Neuron (in vitro differentiated cells): Measurements from ENCODE around the gene RBFOX2.
"Not testable (repeated sequence)": the region's sequence is repeated elsewhere in the genome, so short reads cannot be mapped to it uniquely, and the experiment has no call there.

Source experiments
- H2AFZ ChIP-seq: one replicate; pipeline ENCODE4 v1.6.1; 2013; ENCODE audit warnings: low read depth, mild to moderate bottlenecking, inconsistent platforms, low read length, moderate library complexity
- H3K27me3 ChIP-seq: one replicate; pipeline ENCODE4 v1.6.1; 2013; ENCODE audit warnings: low read length; ENCODE audit not compliant: insufficient read depth
- H3K36me3 ChIP-seq: one replicate; pipeline ENCODE4 v1.6.1; 2013; ENCODE audit warnings: low read length; ENCODE audit not compliant: insufficient read depth
- H3K4me1 ChIP-seq: one replicate; pipeline ENCODE4 v1.6.1; 2013; ENCODE audit warnings: low read length; ENCODE audit not compliant: insufficient read depth
- H3K4me3 ChIP-seq: 2 replicates; pipeline ENCODE4 v1.5.1; 2013; ENCODE audit warnings: mild to moderate bottlenecking, low read length, moderate library complexity
- H3K9me3 ChIP-seq: one replicate; pipeline ENCODE4 v1.6.1; 2013; ENCODE audit warnings: low read length

RBFOX2 gene

DNA sequence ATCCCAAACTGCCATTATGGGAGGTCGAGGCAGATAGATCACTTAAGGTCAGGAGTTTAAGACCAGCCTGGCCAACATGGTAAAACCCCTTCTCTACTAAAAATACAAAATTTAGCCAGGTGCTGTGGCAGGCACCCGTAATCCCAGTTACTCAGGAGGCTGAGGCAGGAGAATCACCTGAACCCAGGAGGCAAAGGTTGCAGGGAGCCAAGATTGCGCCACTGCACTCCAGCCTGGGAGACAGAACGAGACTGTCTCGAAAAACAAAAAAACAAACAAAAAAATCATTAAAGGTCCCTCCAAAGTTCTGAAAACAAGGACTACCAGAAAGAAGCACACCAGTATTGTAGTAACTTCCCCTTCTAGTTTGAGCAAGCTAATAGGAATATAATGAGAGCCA is 34.9 kb downstream of the RBFOX2 start:
- H3K4me3 ChIP-seq, H3K36me3 ChIP-seq, H3K9me3 ChIP-seq, H3K27me3 ChIP-seq, H3K4me1 ChIP-seq, H2AFZ ChIP-seq: not testable (repeated sequence)

DNA sequence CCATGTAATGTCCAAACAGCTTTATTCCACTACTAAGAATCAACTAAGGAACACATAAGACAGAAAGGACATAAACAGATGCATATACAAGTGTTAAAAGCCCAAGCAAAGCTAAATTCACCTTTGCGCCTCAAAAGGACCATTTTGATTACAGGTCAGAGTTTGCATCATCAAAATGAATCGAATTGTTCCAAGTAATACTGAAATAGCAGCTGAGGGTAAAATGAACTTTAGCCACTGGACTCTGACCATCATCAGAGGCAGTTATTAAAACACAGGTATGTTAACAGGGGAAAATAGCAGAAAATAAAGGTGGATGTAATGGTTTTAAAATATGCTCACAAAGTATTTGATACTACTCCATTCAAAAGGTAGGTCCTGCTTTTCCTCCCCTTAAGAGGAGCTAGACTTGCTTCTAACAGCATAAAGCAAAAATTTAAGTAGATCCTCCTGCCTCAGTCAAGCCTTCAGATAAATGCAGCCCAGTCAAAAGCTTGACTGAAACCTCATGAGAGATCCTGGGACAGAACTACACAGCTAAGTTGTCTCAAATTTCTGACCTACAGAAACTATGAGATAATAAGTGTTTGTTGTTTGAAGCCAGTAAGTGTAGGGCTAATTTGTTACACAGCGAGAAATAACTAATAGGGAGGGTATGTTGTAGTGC is 35.4 kb downstream of the RBFOX2 start:
- Histone ChIP-seq H3K9me3 (no peaks in the 10 kb centered on the region), H3K27me3 (no peaks in the 10 kb centered on the region), H2AFZ (no peak overlapping the region), H3K36me3 (no peaks in the 10 kb centered on the region), H3K4me1 (peaks cover 2% of the 10 kb centered on the region), H3K4me3 (no peak overlapping the region)

DNA sequence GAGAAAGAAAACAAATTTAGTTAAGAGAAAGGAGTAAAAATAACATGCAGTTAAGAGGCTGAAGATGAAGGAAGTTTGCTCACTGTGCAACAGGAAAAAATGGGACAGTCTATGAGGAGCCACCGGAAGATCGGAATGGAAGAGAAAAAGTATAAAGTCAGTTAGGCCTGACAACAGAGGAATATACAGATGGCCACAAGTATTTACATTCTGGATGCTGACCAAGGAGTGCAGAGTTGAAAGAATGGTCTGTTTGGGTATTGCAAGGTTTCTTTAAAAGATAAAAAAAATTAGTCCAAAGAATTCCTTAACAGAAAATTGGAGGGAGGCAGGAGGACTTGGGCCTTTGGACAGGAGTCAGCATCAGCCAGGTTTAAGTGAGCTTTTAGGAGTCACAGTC is 37.5 kb downstream of the RBFOX2 start:
- H2AFZ ChIP-seq: no peak overlapping the region
- H3K9me3 ChIP-seq: no peaks in the 10 kb centered on the region
- H3K4me3 ChIP-seq: no peak overlapping the region
- H3K27me3 ChIP-seq: no peaks in the 10 kb centered on the region
- peaks cover 22% of the 10 kb centered on the region for H3K4me1 ChIP-seq
- no peaks in the 10 kb centered on the region for H3K36me3 ChIP-seq

DNA sequence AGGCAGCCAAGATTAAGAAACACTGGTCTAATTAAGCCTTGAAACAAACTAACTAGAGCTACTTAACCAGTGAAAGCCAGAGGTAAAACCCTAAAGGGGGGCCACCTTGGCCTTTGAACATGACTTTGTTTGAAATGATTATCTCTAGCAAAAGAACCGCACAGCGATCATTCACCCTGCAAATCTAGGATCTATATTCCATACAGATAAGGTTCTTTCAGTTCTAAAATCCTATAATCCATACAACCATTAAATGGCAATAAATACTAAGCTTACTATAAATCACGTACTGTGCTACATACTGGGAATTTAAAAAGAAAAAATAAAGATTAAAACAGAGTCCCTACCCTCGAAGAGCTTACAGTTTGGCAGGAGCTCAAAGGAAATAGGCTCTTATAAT is 40.6 kb downstream of the RBFOX2 start:
- no peaks in the 10 kb centered on the region for H3K36me3 ChIP-seq

DNA sequence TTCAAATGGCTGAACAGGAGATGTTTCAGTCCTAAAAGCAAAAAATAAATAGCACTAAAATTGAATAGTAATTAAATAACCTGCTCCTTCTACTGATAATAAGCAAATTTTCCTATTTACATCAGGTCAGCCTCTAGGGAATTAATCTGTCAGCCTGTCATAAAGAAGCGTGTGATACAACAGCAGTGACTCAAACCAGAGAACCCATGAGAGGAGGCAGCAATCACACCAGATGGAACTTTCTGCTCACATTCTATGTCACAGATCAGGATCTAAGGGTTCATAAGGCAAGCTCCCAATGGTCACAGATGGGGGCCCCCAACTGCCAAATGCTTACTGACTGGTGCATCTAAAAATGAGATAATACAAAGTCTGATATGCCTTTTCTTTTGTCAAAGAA is 41.1 kb downstream of the RBFOX2 start:
- Histone ChIP-seq H3K9me3 (no peaks in the 10 kb centered on the region), H2AFZ (no peak overlapping the region), H3K27me3 (no peaks in the 10 kb centered on the region), H3K4me1 (peaks cover 28% of the 10 kb centered on the region), H3K36me3 (no peaks in the 10 kb centered on the region), H3K4me3 (no peak overlapping the region)

More for the DNA sequence above, 40.6 kb downstream of the RBFOX2 start:
- Histone ChIP-seq H3K27me3 (no peaks in the 10 kb centered on the region), H2AFZ (no peak overlapping the region), H3K4me3 (no peak overlapping the region), H3K4me1 (peaks cover 26% of the 10 kb centered on the region), H3K9me3 (no peaks in the 10 kb centered on the region)

DNA sequence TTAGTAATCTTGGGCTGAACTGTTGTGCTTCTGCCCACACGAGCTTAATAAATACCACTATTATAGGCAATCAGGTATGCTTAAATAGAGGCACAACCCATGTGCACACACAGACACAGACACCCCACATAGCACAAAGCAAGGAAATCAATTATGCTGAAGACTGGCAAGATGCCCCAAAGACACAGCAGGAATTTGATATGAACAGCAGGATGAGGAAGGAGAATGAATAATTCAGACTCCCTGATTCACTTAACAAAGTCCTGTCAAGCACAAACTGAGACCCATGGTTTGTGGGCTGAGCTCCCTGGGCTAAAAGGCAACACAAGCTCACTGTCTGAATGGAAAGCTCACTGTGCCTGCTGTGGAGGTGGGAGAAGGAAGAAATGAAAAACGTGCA is 42.5 kb downstream of the RBFOX2 start:
- no peaks in the 10 kb centered on the region for H3K9me3 ChIP-seq
- H3K27me3 ChIP-seq: no peaks in the 10 kb centered on the region
- H3K4me1 ChIP-seq: peaks cover 28% of the 10 kb centered on the region
- no peaks in the 10 kb centered on the region for H3K36me3 ChIP-seq
- H3K4me3 ChIP-seq: no peak overlapping the region
- no peak overlapping the region for H2AFZ ChIP-seq

DNA sequence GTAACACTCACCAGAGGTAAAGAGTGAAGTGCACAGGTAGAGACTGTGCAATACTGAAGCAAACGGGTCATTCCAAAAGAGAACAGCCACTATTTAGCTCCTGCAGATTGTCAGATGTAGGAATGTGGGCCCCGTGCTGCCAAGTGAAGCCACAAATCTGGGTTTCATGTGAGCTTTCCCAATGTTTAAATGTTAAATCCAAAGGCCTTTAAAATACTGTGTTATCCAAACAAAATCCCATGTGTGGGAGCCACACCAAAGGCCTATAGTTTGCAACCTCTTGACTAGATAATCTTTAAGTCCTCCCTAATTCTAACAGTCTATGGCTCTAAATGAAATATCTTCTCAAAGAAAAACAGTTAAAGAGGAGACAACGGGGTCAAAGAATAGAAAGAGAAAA is 43.3 kb downstream of the RBFOX2 start:
- Histone ChIP-seq H2AFZ (no peak overlapping the region), H3K27me3 (no peaks in the 10 kb centered on the region), H3K36me3 (no peaks in the 10 kb centered on the region), H3K9me3 (no peaks in the 10 kb centered on the region), H3K4me3 (no peak overlapping the region), H3K4me1 (peaks cover 28% of the 10 kb centered on the region)

DNA sequence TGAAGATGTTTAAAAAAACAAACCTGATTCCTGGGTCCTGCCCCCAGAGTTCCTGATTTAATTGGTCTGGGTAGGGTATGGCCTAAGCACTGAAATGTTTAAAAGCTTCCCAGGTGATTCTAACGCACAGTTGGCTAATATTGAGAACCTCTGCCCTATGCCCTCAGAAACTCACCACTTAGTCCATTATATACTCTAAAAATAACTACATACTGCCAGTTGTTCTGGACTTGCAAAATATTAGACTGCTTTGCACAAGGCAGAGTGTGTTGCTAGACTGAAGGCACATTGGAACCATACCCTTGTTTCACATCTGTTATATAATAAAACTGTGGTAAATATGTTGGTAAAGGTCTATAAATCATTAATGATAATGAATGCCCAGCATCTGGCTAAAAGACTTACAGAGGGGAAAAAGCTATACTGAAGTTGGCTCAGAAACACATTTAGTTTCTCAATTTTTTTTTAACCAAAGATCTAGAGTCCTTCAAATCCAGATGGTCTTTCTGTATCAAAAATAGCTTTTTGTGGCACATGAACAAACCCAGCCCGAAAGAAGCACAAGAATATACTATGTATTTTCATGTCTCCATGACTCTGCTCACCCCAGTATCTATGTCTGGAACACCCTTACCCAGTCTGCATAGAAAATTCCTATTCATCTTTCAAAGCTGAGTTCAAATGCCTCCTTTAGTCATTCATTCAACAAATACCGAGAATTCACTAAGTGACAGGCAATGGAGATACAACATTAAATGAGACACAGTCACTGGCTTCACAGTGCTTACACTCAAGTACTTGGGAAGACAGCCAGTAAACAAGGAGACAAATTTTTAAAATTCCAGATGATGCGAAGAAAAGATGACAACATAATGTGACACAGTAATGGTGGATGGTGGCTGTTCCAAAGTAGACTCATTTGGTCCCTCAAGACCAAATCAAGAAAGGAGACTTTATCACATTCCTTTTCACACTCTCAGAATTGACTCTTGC is 44.1 kb downstream of the RBFOX2 start:
- Histone ChIP-seq H3K4me3 (no peak overlapping the region), H3K4me1 (peaks cover 28% of the 10 kb centered on the region), H3K9me3 (no peaks in the 10 kb centered on the region), H3K27me3 (no peaks in the 10 kb centered on the region), H3K36me3 (no peaks in the 10 kb centered on the region), H2AFZ (no peak overlapping the region)

DNA sequence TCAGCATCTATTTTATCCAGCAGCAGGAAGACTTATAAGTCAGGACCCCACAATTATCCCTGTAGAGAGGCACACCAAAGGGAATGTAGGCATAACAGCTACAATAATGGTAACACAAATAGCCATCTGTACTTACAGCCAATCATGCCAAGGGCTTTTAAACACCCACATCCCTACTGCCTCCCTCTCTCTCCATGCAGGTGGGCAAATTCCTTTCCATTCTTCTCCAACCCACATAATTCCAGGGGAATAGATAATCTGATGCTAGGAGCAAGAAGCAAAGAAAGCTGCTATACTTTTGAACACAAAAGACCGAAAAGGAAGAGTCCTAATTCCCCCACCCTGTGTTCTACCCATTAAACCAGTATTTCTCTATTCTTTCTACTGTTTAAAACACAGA is 46.7 kb downstream of the RBFOX2 start:
- Histone ChIP-seq H3K4me1 (peaks cover 13% of the 10 kb centered on the region), H3K27me3 (no peaks in the 10 kb centered on the region), H2AFZ (no peak overlapping the region), H3K4me3 (no peak overlapping the region), H3K9me3 (no peaks in the 10 kb centered on the region), H3K36me3 (no peaks in the 10 kb centered on the region)

DNA sequence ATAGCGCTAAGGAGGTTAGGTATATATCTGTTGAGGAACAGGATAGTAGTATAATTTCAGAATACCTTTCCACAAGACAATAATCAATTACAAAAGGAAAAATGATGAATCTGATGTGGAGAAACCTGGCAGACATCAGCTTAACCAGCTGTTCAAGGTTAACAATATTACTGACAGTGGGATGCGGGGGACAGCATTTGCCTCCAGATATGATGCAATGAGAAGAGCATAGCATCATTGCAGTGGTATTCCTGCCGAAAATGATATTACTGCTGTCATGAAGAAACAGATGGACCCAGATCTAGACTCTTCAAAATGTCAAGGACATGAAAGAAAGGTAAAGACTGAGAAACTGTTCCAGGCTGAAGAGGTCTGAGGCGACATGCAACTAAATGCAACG is 49.7 kb downstream of the RBFOX2 start:
- Histone ChIP-seq H3K9me3 (no peaks in the 10 kb centered on the region), H2AFZ (no peak overlapping the region), H3K36me3 (no peaks in the 10 kb centered on the region), H3K27me3 (no peaks in the 10 kb centered on the region), H3K4me1 (peaks cover 2% of the 10 kb centered on the region), H3K4me3 (no peak overlapping the region)

DNA sequence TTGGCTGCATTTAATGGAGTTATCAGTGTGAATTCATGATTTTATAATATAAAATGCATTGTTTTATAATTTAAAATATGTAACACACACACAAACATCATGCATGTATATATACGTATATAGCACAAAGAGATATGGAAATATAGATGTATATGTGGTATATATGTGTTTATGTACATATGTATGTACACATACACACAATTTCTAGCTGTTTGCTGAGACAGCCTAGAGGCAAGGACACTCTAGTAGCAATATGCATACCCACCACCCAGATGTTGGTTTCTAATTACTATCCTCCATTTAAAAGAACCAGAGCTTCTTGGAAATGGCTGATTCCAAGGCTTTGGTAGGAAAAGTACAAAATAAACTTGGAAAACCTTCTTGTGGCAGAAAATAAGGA is 50.4 kb downstream of the RBFOX2 start:
- Histone ChIP-seq H3K9me3 (no peaks in the 10 kb centered on the region), H3K27me3 (no peaks in the 10 kb centered on the region), H3K36me3 (no peaks in the 10 kb centered on the region), H2AFZ (no peak overlapping the region), H3K4me3 (no peak overlapping the region), H3K4me1 (peaks cover 2% of the 10 kb centered on the region)

DNA sequence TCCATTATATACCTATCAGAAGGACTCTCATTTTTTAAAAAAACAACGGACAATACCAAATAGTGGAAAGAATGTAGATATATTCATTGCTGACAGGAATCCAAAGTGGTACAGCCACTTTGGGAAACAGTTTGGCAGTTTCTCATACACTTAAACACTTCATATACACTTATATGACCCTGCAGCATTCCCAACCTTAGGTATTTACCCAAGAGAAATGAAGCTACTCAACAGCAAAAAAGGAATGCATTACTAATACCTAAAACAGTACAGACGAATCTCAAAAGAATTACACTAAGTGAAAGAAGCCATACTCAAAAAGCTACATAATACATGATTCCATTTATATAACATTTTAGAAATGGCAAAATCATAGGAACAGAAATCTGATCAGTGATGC is 51.5 kb downstream of the RBFOX2 start:
- H3K9me3 ChIP-seq: no peaks in the 10 kb centered on the region
- H3K4me1 ChIP-seq: no peaks in the 10 kb centered on the region
- H3K36me3 ChIP-seq: no peaks in the 10 kb centered on the region
- no peak overlapping the region for H3K4me3 ChIP-seq
- H3K27me3 ChIP-seq: no peaks in the 10 kb centered on the region
- H2AFZ ChIP-seq: no peak overlapping the region

DNA sequence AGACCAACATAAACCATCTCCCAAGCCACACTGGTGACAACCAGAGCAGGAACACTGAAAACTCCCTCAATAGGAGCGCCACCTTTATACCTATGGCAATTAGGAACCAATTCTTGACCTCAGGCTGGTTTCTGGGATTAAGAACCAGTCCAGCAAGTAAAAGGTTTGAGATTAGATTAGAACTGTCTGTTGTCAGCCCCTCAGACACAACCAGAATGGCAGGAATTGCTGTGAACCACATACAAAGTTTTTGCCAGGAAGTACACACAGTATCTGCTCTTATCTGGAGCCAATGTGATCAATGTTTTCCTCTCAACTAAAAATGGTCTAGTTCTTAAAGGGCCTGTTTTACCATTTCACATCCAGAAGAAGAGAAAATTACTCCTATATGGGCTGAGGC is 55.2 kb downstream of the RBFOX2 start:
- Histone ChIP-seq H3K4me1 (peaks cover 8% of the 10 kb centered on the region), H3K36me3 (no peaks in the 10 kb centered on the region), H3K27me3 (no peaks in the 10 kb centered on the region)

More for the DNA sequence above, 55.2 kb downstream of the RBFOX2 start:
- Histone ChIP-seq H2AFZ (no peak overlapping the region), H3K9me3 (no peaks in the 10 kb centered on the region), H3K4me3 (no peak overlapping the region)
